Uterus (tissue), 2 donors: ENCODE results near the gene NACC2.

Experiments
- CTCF ChIP-seq, 4 experiments: fragments of 200-600 bp in 2 of 4; fragments of 450-650 bp in 2 of 4; sonication (generic) in 2 of 4; IDR thresholded peaks; one replicate each; pipeline ENCODE4 v1.5.1; 2016 to 2019; ENCODE audit warnings: antibody characterized with exemption in 4 of 4, mild to moderate bottlenecking in 2 of 4, moderate library complexity in 1 of 4
- POLR2A ChIP-seq, 2 donors: fragments of 450-650 bp; IDR thresholded peaks; one replicate each; pipeline ENCODE4 v1.6.1; 2016; ENCODE audit warnings: antibody characterized with exemption in 2 of 2, mild to moderate bottlenecking in 1 of 2, moderate library complexity in 1 of 2

- TF ChIP-seq POLR2A (IDR thresholded peaks at IDR 0.05) (no peak), CTCF (IDR thresholded peaks at IDR 0.05) (no peak)
Measured at GRCh38 chr9:135986605-135987004, 108.5 kb downstream of the NACC2 start.
